Lower lobe of right lung (tissue), 2 donors: ENCODE data around the gene MYH8. TPM values are rescaled to one million over a fixed set of nuclear protein-coding genes. Genes with fewer than 3 reads are reported as not detected.

ENCODE experiments used
- ATAC-seq, 2 donors: fragments of 200-7000 bp; cut with Tn5 transposase; one replicate each; pipeline ENCODE4 v1.9.1; 2020 to 2022; ENCODE audit warnings: mild to moderate bottlenecking in 2 of 2, moderate library complexity in 2 of 2
- DNase-seq: peaks from one replicate; pipeline ENCODE4 v3.0.0-alpha.2; 2020
- H3K27ac ChIP-seq: fragments of 200-600 bp; one replicate; pipeline ENCODE4 v1.8.0; 2022
- H3K27me3 ChIP-seq: fragments of 200-600 bp; one replicate; pipeline ENCODE4 v1.8.0; 2022; ENCODE audit warnings: low read depth
- H3K36me3 ChIP-seq: fragments of 200-600 bp; one replicate; pipeline ENCODE4 v1.8.0; 2022; ENCODE audit warnings: mild to moderate bottlenecking
- H3K4me1 ChIP-seq: fragments of 200-600 bp; one replicate; pipeline ENCODE4 v1.8.0; 2022
- H3K4me3 ChIP-seq: fragments of 200-600 bp; one replicate; pipeline ENCODE4 v1.8.0; 2022; ENCODE audit warnings: mild to moderate bottlenecking
- H3K9me3 ChIP-seq: fragments of 200-600 bp; one replicate; pipeline ENCODE4 v1.8.0; 2022
- CTCF ChIP-seq: fragments of 200-600 bp; IDR thresholded peaks from one replicate; pipeline ENCODE4 v1.8.0; 2022; ENCODE audit warnings: antibody characterized with exemption, mild to moderate bottlenecking
- intact Hi-C: fragments of 100-400 bp; cut with DNase I; formaldehyde crosslinking; loops from one replicate; pipeline ENCODE4 v1.11.0; 2022
- total RNA-seq: library from RNA; stranded (reverse); fragmentation: NEBNext Ultra II Directional; extraction: Animal tissue kit (Norgen Biotek cat#: 25700); gene quantifications from one replicate; pipeline ENCODE4 v1.2.1, GENCODE V29; 2021
- donor health status: DM: no; HTN: yes; CAD: no; lungs with severe emphysema.

Gene MYH8
- total RNA-seq, 1 donor from 2014 or later, result not detected

GRCh38 chr17:10385871-10386270, 35.9 kb downstream of the MYH8 start:
- Histone ChIP-seq H3K27me3 (peaks cover 13% of the 10 kb centered on the region), H3K4me3 (no peak overlapping the region), H3K4me1 (no peaks in the 10 kb centered on the region), H3K36me3 (no peaks in the 10 kb centered on the region), H3K27ac (no peak overlapping the region), H3K9me3 (no peaks in the 10 kb centered on the region)
- no peak for TF ChIP-seq CTCF
- DNase-seq (no peak), ATAC-seq (no peak)
- intact Hi-C loops, result no loop called here

DNA sequence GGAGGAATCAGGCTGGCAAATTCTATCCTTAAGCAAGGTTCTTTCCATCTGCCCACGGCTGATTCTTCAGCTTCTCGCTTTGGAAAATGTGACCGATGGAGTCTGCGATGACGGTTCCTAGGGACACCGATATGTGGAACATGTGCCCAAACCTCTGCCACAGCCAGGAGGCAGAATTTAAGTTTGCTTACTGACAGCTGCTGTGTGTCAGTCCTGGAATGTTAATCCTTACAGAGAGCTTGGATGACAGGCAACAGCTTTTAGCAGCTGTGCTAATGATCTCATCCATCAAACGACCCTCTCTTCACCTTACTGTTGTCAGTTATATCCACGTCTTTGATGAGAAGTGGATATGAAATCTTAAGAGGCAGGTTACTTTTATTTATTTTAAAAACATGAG, 37.6 kb downstream of the MYH8 start:
- DNase-seq, result no peak
- ATAC-seq, result peak in 1 of 2 donors; percentile 16

GRCh38 chr17:10380631-10381408, 40.9 kb downstream of the MYH8 start:
- Histone ChIP-seq H3K27me3 (no peaks in the 10 kb centered on the region), H3K9me3 (no peaks in the 10 kb centered on the region), H3K4me1 (no peaks in the 10 kb centered on the region), H3K36me3 (no peaks in the 10 kb centered on the region), H3K4me3 (no peak overlapping the region), H3K27ac (no peak overlapping the region)
- no peak for TF ChIP-seq CTCF
- no peak for DNase-seq
- peak in 1 of 2 donors; percentile 26 for ATAC-seq
- intact Hi-C loops, result no loop called here

More for the DNA sequence above, 37.6 kb downstream of the MYH8 start:
- no peak overlapping the region for H3K27ac ChIP-seq
- no peaks in the 10 kb centered on the region for H3K4me1 ChIP-seq
- TF ChIP-seq CTCF, result no peak
- intact Hi-C loops, result no loop called here
- no peak overlapping the region for H3K4me3 ChIP-seq
- no peaks in the 10 kb centered on the region for H3K36me3 ChIP-seq
- peaks cover 4% of the 10 kb centered on the region for H3K27me3 ChIP-seq
- no peaks in the 10 kb centered on the region for H3K9me3 ChIP-seq

DNA sequence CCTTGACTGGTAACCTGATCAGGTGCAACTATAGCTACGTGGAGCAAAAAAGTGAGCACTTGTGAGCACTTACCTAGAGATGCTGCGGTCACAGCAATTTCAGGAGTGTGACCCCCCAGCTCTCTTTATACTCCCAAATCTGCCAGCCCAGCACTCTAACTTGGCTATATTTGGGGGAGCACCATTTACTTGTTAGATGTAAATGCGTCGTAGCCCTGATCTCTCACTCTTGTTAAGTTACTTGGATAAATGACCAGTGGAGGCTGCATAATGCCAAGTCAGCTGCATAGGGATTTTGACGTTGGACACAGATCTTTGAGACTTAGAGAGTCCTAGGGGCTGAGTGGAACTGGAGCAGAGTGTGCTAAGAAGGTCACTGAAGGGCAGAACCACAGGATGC, 48.8 kb downstream of the MYH8 start, which contains the start of gene MYH13:
TSS of gene MYH13 (minus strand) at position 101 of the 400 bp plus-strand sequence. CDS start 8,476 bp downstream, outside the sequence.
- H3K4me1 ChIP-seq, result no peaks in the 10 kb centered on the region
- H3K9me3 ChIP-seq, result no peaks in the 10 kb centered on the region
- no peak for TF ChIP-seq CTCF
- no peaks in the 10 kb centered on the region for H3K36me3 ChIP-seq
- DNase-seq, result no peak
- intact Hi-C loops, result no loop called here
- H3K4me3 ChIP-seq, result no peak within 1 kb of the TSS
- H3K27me3 ChIP-seq, result no peaks in the 10 kb centered on the region
- no peak within 1 kb of the TSS for H3K27ac ChIP-seq
- no peak for ATAC-seq

DNA sequence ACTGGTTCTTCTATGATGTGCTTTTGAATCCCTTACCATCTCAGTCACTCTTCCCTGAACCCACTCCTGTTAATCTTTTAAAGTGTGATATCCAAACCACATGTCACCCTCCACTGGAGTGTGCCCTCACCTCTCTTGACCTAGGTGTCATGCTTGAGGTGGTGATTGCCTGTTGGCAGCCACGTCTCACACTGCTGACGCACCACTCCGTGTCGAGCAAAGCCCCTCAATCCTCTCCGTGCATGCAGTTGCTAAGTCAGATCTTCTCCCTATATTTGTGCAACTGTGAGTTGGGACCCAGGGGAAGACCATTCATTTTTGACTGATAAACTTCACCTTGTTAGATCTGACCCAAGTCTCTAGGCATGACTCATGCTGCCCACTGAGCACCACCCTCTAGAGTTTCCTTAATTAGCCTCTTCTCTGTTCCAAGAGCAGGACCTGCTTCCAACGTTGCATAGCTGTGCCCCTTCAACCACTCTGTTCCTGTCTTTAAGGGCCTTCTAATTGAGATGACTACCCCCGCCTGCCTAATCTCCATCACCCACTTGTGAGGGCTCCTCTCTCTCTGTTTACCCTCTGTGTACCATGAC, 51.6 kb downstream of the MYH8 start:
- Histone ChIP-seq H3K9me3 (no peaks in the 10 kb centered on the region), H3K27me3 (no peaks in the 10 kb centered on the region), H3K4me1 (no peaks in the 10 kb centered on the region), H3K36me3 (no peaks in the 10 kb centered on the region), H3K4me3 (no peak overlapping the region), H3K27ac (no peak overlapping the region)
- no peak for DNase-seq
- intact Hi-C loops, result no loop called here
- ATAC-seq, result no peak
- no peak for TF ChIP-seq CTCF
